ENCODE results near the gene MRPL14. TPM values are rescaled to one million over a fixed set of nuclear protein-coding genes. Genes with fewer than 3 reads are reported as not detected.

Gene MRPL14
- total and polyA plus RNA-seq, 4 donors: 70.8 to 219 (median 101) TPM

GRCh38 chr6:44076356-44077213 lies 50.7 kb downstream of the MRPL14 start:
- no peak overlapping the region for H3K4me3 ChIP-seq
- TF ChIP-seq, protein P1, sequence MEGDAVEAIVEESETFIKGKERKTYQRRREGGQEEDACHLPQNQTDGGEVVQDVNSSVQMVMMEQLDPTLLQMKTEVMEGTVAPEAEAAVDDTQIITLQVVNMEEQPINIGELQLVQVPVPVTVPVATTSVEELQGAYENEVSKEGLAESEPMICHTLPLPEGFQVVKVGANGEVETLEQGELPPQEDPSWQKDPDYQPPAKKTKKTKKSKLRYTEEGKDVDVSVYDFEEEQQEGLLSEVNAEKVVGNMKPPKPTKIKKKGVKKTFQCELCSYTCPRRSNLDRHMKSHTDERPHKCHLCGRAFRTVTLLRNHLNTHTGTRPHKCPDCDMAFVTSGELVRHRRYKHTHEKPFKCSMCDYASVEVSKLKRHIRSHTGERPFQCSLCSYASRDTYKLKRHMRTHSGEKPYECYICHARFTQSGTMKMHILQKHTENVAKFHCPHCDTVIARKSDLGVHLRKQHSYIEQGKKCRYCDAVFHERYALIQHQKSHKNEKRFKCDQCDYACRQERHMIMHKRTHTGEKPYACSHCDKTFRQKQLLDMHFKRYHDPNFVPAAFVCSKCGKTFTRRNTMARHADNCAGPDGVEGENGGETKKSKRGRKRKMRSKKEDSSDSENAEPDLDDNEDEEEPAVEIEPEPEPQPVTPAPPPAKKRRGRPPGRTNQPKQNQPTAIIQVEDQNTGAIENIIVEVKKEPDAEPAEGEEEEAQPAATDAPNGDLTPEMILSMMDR (IDR thresholded peaks at IDR 0.05; ENCODE audit: control extremely low read depth, extremely low read depth): no peak
- DNase-seq (peak; percentile 66 to 86 (median 80)), ATAC-seq (ENCODE audit: insufficient read depth, low FRiP score) (no peak)
- H3K4me1 ChIP-seq (ENCODE audit: control insufficient read depth in 5 of 5, insufficient read depth in 5 of 5, low read length in 5 of 5): peaks cover 4 to 55% (median 13%) of the 10 kb centered on the region in 5 donors
- no peak overlapping the region for H3K9ac ChIP-seq (ENCODE audit: insufficient read depth in 1 of 2, low read length in 2 of 2)
- H3K9me3 ChIP-seq (ENCODE audit: control insufficient read depth in 4 of 4, insufficient read depth in 3 of 4, low read length in 3 of 4): no peaks in the 10 kb centered on the region
- WGBS, 2 donors: 14 to 16% methylated on average over 42 to 49 of the region's 49 CpGs
- H3K36me3 ChIP-seq (ENCODE audit: control insufficient read depth in 4 of 4, insufficient read depth in 4 of 4, low read length in 4 of 4): no peaks in the 10 kb centered on the region
- no peak overlapping the region for H3K27ac ChIP-seq (ENCODE audit: low read depth in 1 of 2, low read length in 1 of 2)
- no peaks in the 10 kb centered on the region for H3K27me3 ChIP-seq (ENCODE audit: control insufficient read depth in 3 of 3, insufficient read depth in 3 of 3, low read length in 2 of 3)

DNA sequence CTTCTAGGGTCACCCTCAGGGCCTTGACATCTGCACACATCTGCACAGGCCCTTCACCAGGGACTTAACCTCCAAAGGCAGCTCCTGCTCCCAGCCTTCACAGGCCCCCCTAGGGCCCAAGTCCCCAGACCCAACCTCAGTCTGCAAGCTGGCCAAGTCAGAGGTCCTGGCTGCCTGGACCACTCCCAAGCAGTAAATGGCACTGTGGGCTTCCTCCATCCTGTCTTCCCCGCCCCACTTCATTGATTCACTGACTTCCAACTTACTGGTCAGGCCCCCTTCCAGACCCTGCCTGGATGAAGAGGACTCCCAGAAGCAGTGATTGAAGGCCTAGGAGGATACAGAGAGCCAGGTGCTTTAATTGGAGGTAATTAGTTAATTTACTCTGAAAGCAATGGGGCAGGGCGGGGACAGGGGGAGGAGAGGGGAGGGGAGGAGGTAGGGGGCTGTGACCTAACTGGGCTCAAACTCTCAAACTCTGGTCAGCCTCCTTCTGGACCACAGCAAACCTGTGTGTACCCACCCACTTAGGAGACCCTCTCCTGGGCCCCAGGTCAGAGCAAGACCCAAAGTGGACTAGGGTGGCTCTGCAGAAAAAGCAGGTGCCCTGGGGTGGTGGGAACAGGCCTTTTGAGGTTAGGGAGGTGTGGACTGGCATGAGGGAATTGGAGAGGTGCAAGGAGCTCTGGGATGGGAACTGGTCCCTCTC lies 51.5 kb downstream of the MRPL14 start:
- H3K36me3 ChIP-seq (ENCODE audit: control insufficient read depth in 4 of 4, insufficient read depth in 4 of 4, low read length in 4 of 4): no peaks in the 10 kb centered on the region
- 97 to 100% methylated on average over 2 of the region's 2 CpGs for WGBS, 2 donors
- H3K4me3 ChIP-seq: no peak overlapping the region
- TF ChIP-seq, protein P1 (IDR thresholded peaks at IDR 0.05; ENCODE audit: control extremely low read depth, extremely low read depth): no peak
- ATAC-seq (ENCODE audit: insufficient read depth, low FRiP score) (no peak), DNase-seq (no peak)
- no peak overlapping the region for H3K9ac ChIP-seq (ENCODE audit: insufficient read depth in 1 of 2, low read length in 2 of 2)
- no peak overlapping the region for H3K27ac ChIP-seq (ENCODE audit: low read depth in 1 of 2, low read length in 1 of 2)
- H3K4me1 ChIP-seq (ENCODE audit: control insufficient read depth in 5 of 5, insufficient read depth in 5 of 5, low read length in 5 of 5): peaks cover 4 to 60% (median 13%) of the 10 kb centered on the region in 5 donors
- no peaks in the 10 kb centered on the region for H3K27me3 ChIP-seq (ENCODE audit: control insufficient read depth in 3 of 3, insufficient read depth in 3 of 3, low read length in 2 of 3)
- no peaks in the 10 kb centered on the region for H3K9me3 ChIP-seq (ENCODE audit: control insufficient read depth in 4 of 4, insufficient read depth in 3 of 4, low read length in 3 of 4)

DNA sequence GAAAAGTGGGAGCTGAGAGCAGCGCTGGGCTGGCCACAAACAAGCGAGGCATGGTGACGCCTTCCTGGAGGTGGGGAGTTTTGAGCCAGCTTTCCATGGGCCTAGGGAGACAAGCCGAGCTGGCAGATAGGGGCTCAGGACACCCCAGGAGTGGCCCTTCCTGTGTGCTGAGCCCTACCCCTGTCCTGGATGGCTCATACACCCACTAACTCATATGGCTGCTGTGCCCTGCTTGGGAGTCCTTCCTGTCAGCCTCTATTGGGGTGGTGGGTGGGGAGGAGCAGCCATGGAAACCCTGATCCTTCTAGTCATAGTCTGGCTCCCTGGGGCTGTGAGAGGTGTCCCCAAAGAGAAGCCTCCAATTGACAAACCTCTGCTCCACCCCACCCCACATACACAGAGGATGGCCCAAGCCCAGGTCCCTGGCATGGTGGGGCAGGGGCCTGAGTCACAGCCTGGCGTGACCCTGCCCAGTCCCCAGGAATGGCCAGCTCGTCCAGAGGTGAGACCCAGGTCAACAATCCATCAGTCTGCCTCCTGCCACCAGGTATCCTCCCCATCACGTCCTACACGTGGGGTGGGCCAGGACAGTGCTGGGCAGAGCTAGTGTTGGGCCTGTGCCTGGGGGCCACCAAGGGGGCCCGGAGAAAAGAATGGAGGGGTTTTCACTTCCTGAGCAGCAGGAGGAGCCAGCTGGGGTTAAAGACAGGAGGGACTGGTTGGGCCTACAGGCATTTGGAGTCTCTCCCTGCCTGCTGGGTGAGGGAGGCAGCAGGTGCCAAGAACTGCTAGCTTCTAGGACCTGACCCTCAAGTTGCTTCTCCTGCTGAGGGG lies 52.2 kb downstream of the MRPL14 start:
- Histone ChIP-seq H3K4me3 (no peak overlapping the region), H3K4me1 (ENCODE audit: control insufficient read depth in 5 of 5, insufficient read depth in 5 of 5, low read length in 5 of 5) (peaks cover 4 to 60% (median 13%) of the 10 kb centered on the region in 5 donors), H3K9ac (ENCODE audit: insufficient read depth in 1 of 2, low read length in 2 of 2) (no peak overlapping the region), H3K36me3 (ENCODE audit: control insufficient read depth in 4 of 4, insufficient read depth in 4 of 4, low read length in 4 of 4) (no peaks in the 10 kb centered on the region), H3K27ac (ENCODE audit: low read depth in 1 of 2, low read length in 1 of 2) (peak overlapping the region in 1 of 2 donors; percentile 34), H3K27me3 (ENCODE audit: control insufficient read depth in 3 of 3, insufficient read depth in 3 of 3, low read length in 2 of 3) (no peaks in the 10 kb centered on the region), H3K9me3 (ENCODE audit: control insufficient read depth in 4 of 4, insufficient read depth in 3 of 4, low read length in 3 of 4) (no peaks in the 10 kb centered on the region)
- ATAC-seq (ENCODE audit: insufficient read depth, low FRiP score) (no peak), DNase-seq (no peak)
- TF ChIP-seq, protein P1 (IDR thresholded peaks at IDR 0.05; ENCODE audit: control extremely low read depth, extremely low read depth): no peak
- WGBS, 2 donors: 53 to 55% methylated on average over 9 of the region's 9 CpGs

Data from lung (tissue), 12 donors.